Liver (tissue), 9 donors: ENCODE results near the gene RAPSN. TPM values are rescaled to one million over a fixed set of nuclear protein-coding genes. Genes with fewer than 3 reads are reported as not detected.

ENCODE experiments used
- DNase-seq: peaks from one replicate; pipeline ENCODE4 v3.0.0-alpha.2; 2017; ENCODE audit warnings: low spot score
- H3K27ac ChIP-seq, 2 donors: one replicate each; pipeline ENCODE4 v1.7.0; 2013; ENCODE audit warnings: inconsistent platforms in 2 of 2, low read length in 2 of 2, control low read depth in 1 of 2, low read depth in 1 of 2, mild to moderate bottlenecking in 1 of 2
- H3K27me3 ChIP-seq, 4 donors: one replicate each; pipeline versions ENCODE4 v1.6.1 to v1.7.0; 2013; ENCODE audit warnings: low read length in 3 of 4, inconsistent platforms in 1 of 4, mild to moderate bottlenecking in 1 of 4, moderate library complexity in 1 of 4; ENCODE audit not compliant: control insufficient read depth in 4 of 4, insufficient read depth in 4 of 4
- H3K36me3 ChIP-seq, 4 donors: one replicate each; pipeline versions ENCODE4 v1.6.1 to v1.7.0; 2013; ENCODE audit warnings: low read length in 3 of 4, mild to moderate bottlenecking in 3 of 4, low read depth in 1 of 4, moderate library complexity in 1 of 4; ENCODE audit not compliant: control insufficient read depth in 4 of 4, insufficient read depth in 3 of 4
- H3K4me1 ChIP-seq, 4 donors: one replicate each; pipeline versions ENCODE4 v1.6.1 to v1.7.0; 2013; ENCODE audit warnings: low read length in 3 of 4, mild to moderate bottlenecking in 3 of 4, moderate library complexity in 1 of 4; ENCODE audit not compliant: control insufficient read depth in 4 of 4, insufficient read depth in 4 of 4
- H3K4me3 ChIP-seq, 3 donors: one replicate each; pipeline versions ENCODE4 v1.6.1 to v1.7.0; 2013; ENCODE audit warnings: low read length in 3 of 3, control low read depth in 1 of 3, low read depth in 1 of 3, mild to moderate bottlenecking in 1 of 3
- H3K9ac ChIP-seq, 2 donors: one replicate each; pipeline ENCODE4 v1.7.0; 2013; ENCODE audit warnings: low read length in 2 of 2, mild to moderate bottlenecking in 2 of 2, moderate library complexity in 2 of 2, control low read depth in 1 of 2, low read depth in 1 of 2
- H3K9me3 ChIP-seq, 4 donors: one replicate each; pipeline versions ENCODE4 v1.6.1 to v1.7.0; 2013; ENCODE audit warnings: low read length in 3 of 4; ENCODE audit not compliant: control insufficient read depth in 4 of 4
- ATF3 ChIP-seq: IDR thresholded peaks from 2 replicates; pipeline ENCODE4 v1.6.1; 2016; ENCODE audit warnings: antibody characterized with exemption
- EGR1 ChIP-seq, 2 donors: IDR thresholded peaks; 2 replicates each; pipeline ENCODE4 v1.6.1; 2016 to 2018; ENCODE audit warnings: antibody characterized with exemption in 2 of 2, low read depth in 2 of 2
- FOXA1 ChIP-seq: IDR thresholded peaks from 2 replicates; pipeline ENCODE4 v1.6.1; 2016; ENCODE audit warnings: antibody characterized with exemption
- GABPA ChIP-seq, 2 donors: IDR thresholded peaks in 1 of 2; conservative IDR thresholded peaks in 1 of 2; 2 replicates each; pipeline ENCODE4 v1.6.1; 2016; ENCODE audit warnings: antibody characterized with exemption in 2 of 2, mild to moderate bottlenecking in 1 of 2, moderate library complexity in 1 of 2
- HNF4A ChIP-seq, 2 donors: conservative IDR thresholded peaks; 2 replicates each; pipeline ENCODE4 v1.6.1; 2016; ENCODE audit warnings: antibody characterized with exemption in 2 of 2, mild to moderate bottlenecking in 2 of 2
- JUND ChIP-seq, 2 donors: IDR thresholded peaks; 2 replicates each; pipeline ENCODE4 v1.6.1; 2016; ENCODE audit warnings: antibody characterized with exemption in 2 of 2
- NR2F2 ChIP-seq: IDR thresholded peaks from 2 replicates; pipeline ENCODE4 v1.6.1; 2016; ENCODE audit warnings: antibody characterized with exemption
- RXRA ChIP-seq, 2 donors: IDR thresholded peaks; 2 replicates each; pipeline ENCODE4 v1.6.1; 2017 to 2018; ENCODE audit warnings: antibody characterized with exemption in 2 of 2, mild to moderate bottlenecking in 1 of 2
- SP1 ChIP-seq: IDR thresholded peaks from 2 replicates; pipeline ENCODE4 v1.6.1; 2018; ENCODE audit warnings: antibody characterized with exemption, mild to moderate bottlenecking
- TAF1 ChIP-seq: conservative IDR thresholded peaks from 2 replicates; pipeline ENCODE4 v1.6.1; 2016; ENCODE audit warnings: antibody characterized with exemption, mild to moderate bottlenecking
- YY1 ChIP-seq: IDR thresholded peaks from 2 replicates; pipeline ENCODE4 v1.6.1; 2016; ENCODE audit warnings: antibody characterized with exemption, mild to moderate bottlenecking
- ZBTB33 ChIP-seq: IDR thresholded peaks from 2 replicates; pipeline ENCODE4 v1.6.1; 2016; ENCODE audit warnings: antibody characterized with exemption
- whole genome bisulfite sequencing: extraction: QIAGEN DNeasy Blood & Tissue Kit; methylation state at CpG from one replicate; pipeline ENCODE4 v1.1.7; 2013; 5-methylcytosine and 5-hydroxymethylcytosine counted together
- polyA plus RNA-seq, 2 donors: library from polyadenylated mRNA; stranded (reverse) in 1 of 2; unstranded in 1 of 2; fragments of 200-250 nt in 1 of 2; fragments of >200 nt in 1 of 2; fragmentation: Nextera tagmentation in 1 of 2; extraction: Ambion mirVana in 1 of 2; gene quantifications; one replicate each; pipeline versions ENCODE4 v1.2.1 to v1.2.3, GENCODE V29; 2013 to 2015
- total RNA-seq, 2 donors: library from RNA; depleted of rRNA; stranded (reverse); fragments of >200 nt; gene quantifications; one replicate each; pipeline ENCODE4 v1.2.3, GENCODE V29; 2014
- TF ChIP-seq, protein P1 (sequence below): fragments of 150-350 bp; IDR thresholded peaks from 2 replicates; pipeline ENCODE4 v1.5.1; 2017; ENCODE audit warnings: improper control_type of control experiment, low read depth, low read length; ENCODE audit not compliant: missing input control
- donor health status: healthy.
- donor health status: healthy.
- donor health status: healthy.
- donor health status: healthy.
- donor health status: healthy.

Gene RAPSN
- total and polyA plus RNA-seq, 4 donors = 0.12 to 0.59 (median 0.28) TPM; not detected in 1

- DNase-seq = no peak
- 95% methylated on average over 3 of the region's 3 CpGs for WGBS
- Histone ChIP-seq H3K36me3 (no peaks in the 10 kb centered on the region), H3K9ac (no peak overlapping the region), H3K4me3 (no peak overlapping the region), H3K9me3 (no peaks in the 10 kb centered on the region), H3K4me1 (peaks cover 3 to 40% (median 28%) of the 10 kb centered on the region in 4 donors), H3K27me3 (no peaks in the 10 kb centered on the region), H3K27ac (peak overlapping the region in 1 of 2 donors; percentile 65)
- no peak for TF ChIP-seq JUND (IDR thresholded peaks at IDR 0.05)
- TF ChIP-seq FOXA1 = no peak
- no peak for TF ChIP-seq ZBTB33
- TF ChIP-seq TAF1 = no peak
- no peak for TF ChIP-seq YY1
- TF ChIP-seq, protein P1, sequence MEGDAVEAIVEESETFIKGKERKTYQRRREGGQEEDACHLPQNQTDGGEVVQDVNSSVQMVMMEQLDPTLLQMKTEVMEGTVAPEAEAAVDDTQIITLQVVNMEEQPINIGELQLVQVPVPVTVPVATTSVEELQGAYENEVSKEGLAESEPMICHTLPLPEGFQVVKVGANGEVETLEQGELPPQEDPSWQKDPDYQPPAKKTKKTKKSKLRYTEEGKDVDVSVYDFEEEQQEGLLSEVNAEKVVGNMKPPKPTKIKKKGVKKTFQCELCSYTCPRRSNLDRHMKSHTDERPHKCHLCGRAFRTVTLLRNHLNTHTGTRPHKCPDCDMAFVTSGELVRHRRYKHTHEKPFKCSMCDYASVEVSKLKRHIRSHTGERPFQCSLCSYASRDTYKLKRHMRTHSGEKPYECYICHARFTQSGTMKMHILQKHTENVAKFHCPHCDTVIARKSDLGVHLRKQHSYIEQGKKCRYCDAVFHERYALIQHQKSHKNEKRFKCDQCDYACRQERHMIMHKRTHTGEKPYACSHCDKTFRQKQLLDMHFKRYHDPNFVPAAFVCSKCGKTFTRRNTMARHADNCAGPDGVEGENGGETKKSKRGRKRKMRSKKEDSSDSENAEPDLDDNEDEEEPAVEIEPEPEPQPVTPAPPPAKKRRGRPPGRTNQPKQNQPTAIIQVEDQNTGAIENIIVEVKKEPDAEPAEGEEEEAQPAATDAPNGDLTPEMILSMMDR = no peak
- no peak for TF ChIP-seq GABPA (IDR thresholded peaks at IDR 0.05 in 1 of 2, conservative IDR thresholded peaks at IDR 0.05 in 1 of 2)
- no peak for TF ChIP-seq NR2F2
- no peak for TF ChIP-seq HNF4A (conservative IDR thresholded peaks at IDR 0.05)
- TF ChIP-seq RXRA (IDR thresholded peaks at IDR 0.05) = no peak
- no peak for TF ChIP-seq ATF3
Observed at GRCh38 chr11:47436726-47437125, 12.2 kb downstream of the RAPSN start.

GRCh38 chr11:47435687-47436086 lies 13.2 kb downstream of the RAPSN start:
- Histone ChIP-seq H3K27ac (peak overlapping the region in 1 of 2 donors; percentile 49), H3K4me3 (no peak overlapping the region)
- WGBS = 64% methylated on average over 3 of the region's 3 CpGs

More at GRCh38 chr11:47435687-47436086, 13.2 kb downstream of the RAPSN start:
- no peaks in the 10 kb centered on the region for H3K27me3 ChIP-seq
- H3K9ac ChIP-seq = no peak overlapping the region
- H3K9me3 ChIP-seq = no peaks in the 10 kb centered on the region
- peaks cover 3 to 49% (median 34%) of the 10 kb centered on the region in 4 donors for H3K4me1 ChIP-seq
- TF ChIP-seq, protein P1 = no peak
- no peak for TF ChIP-seq ATF3
- TF ChIP-seq RXRA (IDR thresholded peaks at IDR 0.05) = peak; percentile 60 to 61
- TF ChIP-seq HNF4A (conservative IDR thresholded peaks at IDR 0.05) = peak; percentile 25 to 27
- TF ChIP-seq EGR1 (IDR thresholded peaks at IDR 0.05; ENCODE audit: low read depth in 2 of 2) = no peak
- TF ChIP-seq GABPA (IDR thresholded peaks at IDR 0.05 in 1 of 2, conservative IDR thresholded peaks at IDR 0.05 in 1 of 2) = no peak
- no peak for TF ChIP-seq JUND (IDR thresholded peaks at IDR 0.05)
- peak; percentile 40 for TF ChIP-seq SP1
- no peaks in the 10 kb centered on the region for H3K36me3 ChIP-seq
- no peak for DNase-seq
